Endothelial cell of umbilical vein (primary cell): ENCODE data around the gene SVIL. TPM values are rescaled to one million over a fixed set of nuclear protein-coding genes. Genes with fewer than 3 reads are reported as not detected.

Experiments
- BruUV-seq: library from RNA; stranded (reverse); fragments of 400-500 nt; replicated peaks from 2 replicates; lab custom pipeline; 2021; lab: Mats Ljungman, UMichigan
- CTCF ChIA-PET: fragments of 300-600, 350-600 bp; sonication (Branson Sonifier 250); formaldehyde crosslinking; loops from one replicate; lab custom pipeline; 2021; ENCODE audit warnings: antibody characterized with exemption, inconsistent platforms; lab: Charles Lee
- POLR2A ChIA-PET: fragments of 300-600, 350-600 bp; sonication (Branson Sonifier 250); formaldehyde crosslinking; loops from one replicate; lab custom pipeline; 2021; ENCODE audit warnings: antibody characterized with exemption, inconsistent platforms; lab: Charles Lee
- DNase-seq: peaks from one replicate; pipeline ENCODE4 v3.0.0-alpha.2; 2011; ENCODE audit warnings: low read depth, low spot score
- FAIRE-seq: peaks from 2 replicates; lab custom pipeline; 2011; peaks lifted over from hg19 to GRCh38; lab: Jason Lieb, UNC
- H2AFZ ChIP-seq: 2 replicates; pipeline ENCODE4 v1.6.0; 2012; ENCODE audit warnings: low read depth, low read length, control low read depth, inconsistent platforms
- H3K27ac ChIP-seq: 2 replicates; pipeline ENCODE4 v1.5.1; 2011; ENCODE audit warnings: low read depth, mild to moderate bottlenecking, control low read depth, low read length, moderate library complexity; ENCODE audit not compliant: insufficient read depth
- H3K27me3 ChIP-seq, 2 experiments: 2 replicates each; pipeline versions ENCODE4 v1.6.0 to v1.6.1; 2011; ENCODE audit warnings: low read length in 2 of 2, mixed read lengths in 1 of 2; ENCODE audit not compliant: control insufficient read depth in 2 of 2, insufficient read depth in 2 of 2
- H3K36me3 ChIP-seq, 2 experiments: 2 replicates in 1 of 2; 3 replicates in 1 of 2; pipeline ENCODE4 v1.5.1; 2011; ENCODE audit warnings: low read length in 2 of 2, mild to moderate bottlenecking in 1 of 2, moderate library complexity in 1 of 2; ENCODE audit not compliant: control insufficient read depth in 2 of 2, insufficient read depth in 2 of 2; ENCODE audit errors: extremely low read depth in 1 of 2
- H3K4me1 ChIP-seq: 3 replicates; pipeline ENCODE4 v1.5.1; 2011; ENCODE audit warnings: mild to moderate bottlenecking, low read length; ENCODE audit not compliant: control insufficient read depth, insufficient read depth; ENCODE audit errors: extremely low read depth
- H3K4me2 ChIP-seq: 2 replicates; pipeline ENCODE4 v1.6.1; 2011; ENCODE audit warnings: low read length, control low read depth, mixed read lengths; ENCODE audit not compliant: insufficient read depth
- H3K4me3 ChIP-seq, 3 experiments: fragments of 200-600 bp in 1 of 3; sonication (generic), shearing (Covaris generic) in 1 of 3; replicated peaks in 1 of 3; 2 replicates each; pipeline ENCODE4 v1.5.1; 2011 to 2016; ENCODE audit warnings: control low read depth in 3 of 3, low read length in 3 of 3, mild to moderate bottlenecking in 2 of 3, inconsistent platforms in 1 of 3, low read depth in 1 of 3, moderate library complexity in 1 of 3; ENCODE audit not compliant: insufficient read depth in 1 of 3
- H3K79me2 ChIP-seq: 2 replicates; pipeline ENCODE4 v1.6.0; 2012; ENCODE audit warnings: low read length, inconsistent platforms; ENCODE audit not compliant: control insufficient read depth, insufficient read depth
- H3K9ac ChIP-seq: replicated peaks from 2 replicates; pipeline ENCODE3; 2011; ENCODE audit warnings: low read length, control low read depth; ENCODE audit not compliant: insufficient read depth; ENCODE audit errors: extremely low read depth
- H3K9me1 ChIP-seq: replicated peaks from 3 replicates; pipeline ENCODE4 v1.6.0; 2011; ENCODE audit warnings: mild to moderate bottlenecking, low read length; ENCODE audit not compliant: control insufficient read depth, insufficient read depth; ENCODE audit errors: extremely low read depth
- H3K9me3 ChIP-seq: replicated peaks from 2 replicates; pipeline ENCODE4 v1.5.1; 2012; ENCODE audit warnings: low read length, inconsistent platforms; ENCODE audit not compliant: control insufficient read depth, insufficient read depth
- H4K20me1 ChIP-seq: replicated peaks from 2 replicates; pipeline ENCODE3; 2011; ENCODE audit warnings: mild to moderate bottlenecking, low read length; ENCODE audit not compliant: control insufficient read depth, insufficient read depth; ENCODE audit errors: extremely low read depth
- CTCF ChIP-seq, 2 donors: IDR thresholded peaks; 1 replicate in 1 of 2; 2 replicates in 1 of 2; pipeline ENCODE4 v1.5.1; 2011; ENCODE audit warnings: low read length in 2 of 2, mild to moderate bottlenecking in 2 of 2, moderate library complexity in 2 of 2, control low read depth in 1 of 2, inconsistent platforms in 1 of 2, low read depth in 1 of 2; ENCODE audit not compliant: insufficient read depth in 1 of 2; ENCODE audit errors: extremely low read depth in 1 of 2
- EZH2 ChIP-seq: IDR thresholded peaks from 2 replicates; pipeline ENCODE4 v1.6.1; 2012; ENCODE audit warnings: borderline replicate concordance, low read depth, mild to moderate bottlenecking, moderate library complexity, low read length, inconsistent platforms; ENCODE audit not compliant: severe bottlenecking
- FOS ChIP-seq: IDR thresholded peaks from 2 replicates; pipeline ENCODE4 v1.6.1; 2011; ENCODE audit warnings: mild to moderate bottlenecking, low read length, moderate library complexity, borderline replicate concordance; ENCODE audit not compliant: insufficient read depth
- GATA2 ChIP-seq: IDR thresholded peaks from 2 replicates; pipeline ENCODE4 v1.7.0; 2011; ENCODE audit warnings: low read depth, mild to moderate bottlenecking, moderate library complexity, mixed read lengths, low read length; ENCODE audit not compliant: insufficient read length, insufficient read depth
- JUN ChIP-seq: IDR thresholded peaks from 2 replicates; pipeline ENCODE4 v1.6.1; 2011; ENCODE audit warnings: borderline replicate concordance, low read depth; ENCODE audit not compliant: insufficient read length, insufficient read depth
- MAX ChIP-seq: IDR thresholded peaks from 2 replicates; pipeline ENCODE4 v1.6.1; 2011; ENCODE audit not compliant: insufficient read depth, insufficient read length
- MYC ChIP-seq: IDR thresholded peaks from one replicate; pipeline ENCODE4 v1.6.1; 2011; ENCODE audit warnings: mild to moderate bottlenecking, low read depth, low read length
- POLR2A ChIP-seq: IDR thresholded peaks from 2 replicates; pipeline ENCODE4 v1.6.1; 2012; ENCODE audit warnings: low read depth, mild to moderate bottlenecking, control low read depth, low read length
- POLR2AphosphoS5 ChIP-seq: IDR thresholded peaks from 2 replicates; pipeline ENCODE4 v1.6.1; 2012; ENCODE audit warnings: low read depth, mild to moderate bottlenecking, control low read depth, low read length, moderate library complexity; ENCODE audit not compliant: insufficient read depth
- dilution Hi-C: fragments of 300-500 bp; cut with MboI; formaldehyde crosslinking; loops from one replicate; pipeline ENCODE4 v1.15.0; 2019; ENCODE audit warnings: low sequenced_read_pairs; ENCODE audit not compliant: extremely low pct_ligation_motif_present
- intact Hi-C: fragments of 100-400 bp; cut with micrococcal nuclease; formaldehyde crosslinking; loops from one replicate; pipeline ENCODE4 v1.10.0; 2022
- polyA plus RNA-seq, 4 experiments: library from polyadenylated mRNA; depleted of rRNA in 3 of 4; stranded (reverse) in 3 of 4; unstranded in 1 of 4; fragments of >200 nt; gene quantifications; 2 replicates each; pipeline versions ENCODE4 v1.2.1 to v1.2.3, GENCODE V29; 2011 to 2012; ENCODE audit warnings: missing spikeins in 1 of 4
- total RNA-seq: library from RNA; stranded (reverse); gene quantifications from 2 replicates; pipeline ENCODE4 v1.2.3, GENCODE V29; 2021

The SVIL gene
- total and polyA plus RNA-seq, 2 donors (not counting 3 experiments of a cell fraction or from before 2014, with no cell fraction given): 22.6 to 70.7 TPM

- intact Hi-C loops: no loop called here
- H3K4me2 ChIP-seq: no peak overlapping the region
- DNase-seq: no peak
- CTCF ChIA-PET: no interaction called here
- H3K9me1 ChIP-seq: no peaks in the 10 kb centered on the region
- no peak overlapping the region for H3K4me3 ChIP-seq
- H4K20me1 ChIP-seq: no peaks in the 10 kb centered on the region
- no TSS peak for BruUV-seq
- H3K4me1 ChIP-seq: peaks cover 35% of the 10 kb centered on the region
- FAIRE-seq: no peak
- TF ChIP-seq POLR2AphosphoS5: no peak
- TF ChIP-seq EZH2: no peak
- TF ChIP-seq MAX: no peak
- no peak for TF ChIP-seq GATA2
- no peak for TF ChIP-seq CTCF (IDR thresholded peaks at IDR 0.05; ENCODE audit: extremely low read depth in 1 of 2, insufficient read depth in 1 of 2, low read depth in 1 of 2, low read length in 2 of 2)
- TF ChIP-seq POLR2A: no peak
- TF ChIP-seq JUN: no peak
- no peak for TF ChIP-seq MYC
- TF ChIP-seq FOS: no peak
- H3K27ac ChIP-seq: no peak overlapping the region
- no peak overlapping the region for H2AFZ ChIP-seq
- peaks cover 2% of the 10 kb centered on the region for H3K79me2 ChIP-seq
- dilution Hi-C loops: no loop called here
- no peaks in the 10 kb centered on the region for H3K27me3 ChIP-seq
- H3K9ac ChIP-seq: no peak overlapping the region
- POLR2A ChIA-PET: no interaction called here
- peaks cover 0 to 2% of the 10 kb centered on the region in 2 experiments for H3K36me3 ChIP-seq
- no peaks in the 10 kb centered on the region for H3K9me3 ChIP-seq
These were observed 15.8 kb upstream of the SVIL start for GRCh38 chr10:29650552-29650944.
